Measurements from ENCODE around the gene TMEM225B.

TMEM225B gene

DNA sequence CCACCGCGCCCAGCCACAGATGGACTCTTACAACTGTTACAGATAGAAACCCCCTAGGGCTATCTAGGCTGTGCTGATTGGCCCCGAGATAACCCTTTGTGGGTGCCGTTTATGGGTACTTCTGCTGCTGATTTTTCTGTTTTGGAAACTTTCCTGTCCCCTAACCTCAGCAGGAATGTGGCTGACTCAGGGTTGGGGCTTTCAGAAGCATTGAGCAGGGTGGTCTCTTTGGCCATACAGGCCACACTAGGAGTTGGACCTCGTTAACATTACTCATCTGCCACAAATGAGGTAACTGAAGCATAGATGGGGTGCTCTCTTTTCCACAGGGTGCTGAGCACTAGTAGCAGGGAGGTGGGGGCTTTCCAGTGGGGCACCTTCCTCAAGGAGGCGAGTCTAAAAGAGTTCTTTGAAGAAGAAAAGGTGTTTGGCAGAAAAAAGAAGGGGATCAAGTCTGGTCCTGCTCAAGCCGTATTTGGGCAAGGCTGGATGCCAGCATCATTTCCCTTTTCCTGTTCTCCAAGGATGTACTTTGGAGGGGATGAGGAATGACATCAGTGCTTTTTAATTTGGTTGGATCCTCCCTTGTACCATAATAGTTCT, 25.1 kb downstream of the TMEM225B start:
- Histone ChIP-seq H3K36me3 (ENCODE audit: control insufficient read depth in 2 of 2, insufficient read depth in 1 of 2, low read length in 2 of 2) (peaks cover 56 to 98% of the 10 kb centered on the region in 2 experiments), H3K4me1 (ENCODE audit: control insufficient read depth, insufficient read depth, low read length) (no peaks in the 10 kb centered on the region), H3K9me3 (ENCODE audit: control insufficient read depth, insufficient read depth, low read depth, low read length) (no peaks in the 10 kb centered on the region), H3K27ac (ENCODE audit: extremely low read depth, low read depth, low read length) (no peak overlapping the region), H3K4me3 (ENCODE audit: low read depth, low read length) (no peak overlapping the region)
- POLR2A ChIA-PET, result no interaction called here
- TF ChIP-seq ZNF596 (tag by site-specific recombination; IDR thresholded peaks at IDR 0.05) (no peak), ZBTB8A (tag by site-specific recombination; IDR thresholded peaks at IDR 0.05) (no peak), ZNF670 (tag by site-specific recombination; IDR thresholded peaks at IDR 0.05; ENCODE audit: low read depth) (no peak), OVOL3 (tag by site-specific recombination; IDR thresholded peaks at IDR 0.05) (no peak), ZNF155 (tag by site-specific recombination; IDR thresholded peaks at IDR 0.05) (no peak), ZBTB7A (tag by site-specific recombination; IDR thresholded peaks at IDR 0.05; ENCODE audit: low read depth) (no peak), SP7 (tag by site-specific recombination; IDR thresholded peaks at IDR 0.05) (no peak)
- TF ChIP-seq, protein P1, sequence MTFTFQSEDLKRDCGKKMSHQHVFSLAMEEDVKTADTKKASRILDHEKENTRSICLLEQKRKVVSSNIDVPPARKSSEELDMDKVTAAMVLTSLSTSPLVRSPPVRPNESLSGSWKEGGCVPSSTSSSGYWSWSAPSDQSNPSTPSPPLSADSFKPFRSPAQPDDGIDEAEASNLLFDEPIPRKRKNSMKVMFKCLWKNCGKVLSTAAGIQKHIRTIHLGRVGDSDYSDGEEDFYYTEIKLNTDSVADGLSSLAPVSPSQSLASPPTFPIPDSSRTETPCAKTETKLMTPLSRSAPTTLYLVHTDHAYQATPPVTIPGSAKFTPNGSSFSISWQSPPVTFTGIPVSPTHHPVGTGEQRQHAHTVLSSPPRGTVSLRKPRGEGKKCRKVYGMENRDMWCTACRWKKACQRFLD (tag by site-specific recombination; IDR thresholded peaks at IDR 0.05), result no peak
- CTCF ChIA-PET, result no interaction called here

DNA sequence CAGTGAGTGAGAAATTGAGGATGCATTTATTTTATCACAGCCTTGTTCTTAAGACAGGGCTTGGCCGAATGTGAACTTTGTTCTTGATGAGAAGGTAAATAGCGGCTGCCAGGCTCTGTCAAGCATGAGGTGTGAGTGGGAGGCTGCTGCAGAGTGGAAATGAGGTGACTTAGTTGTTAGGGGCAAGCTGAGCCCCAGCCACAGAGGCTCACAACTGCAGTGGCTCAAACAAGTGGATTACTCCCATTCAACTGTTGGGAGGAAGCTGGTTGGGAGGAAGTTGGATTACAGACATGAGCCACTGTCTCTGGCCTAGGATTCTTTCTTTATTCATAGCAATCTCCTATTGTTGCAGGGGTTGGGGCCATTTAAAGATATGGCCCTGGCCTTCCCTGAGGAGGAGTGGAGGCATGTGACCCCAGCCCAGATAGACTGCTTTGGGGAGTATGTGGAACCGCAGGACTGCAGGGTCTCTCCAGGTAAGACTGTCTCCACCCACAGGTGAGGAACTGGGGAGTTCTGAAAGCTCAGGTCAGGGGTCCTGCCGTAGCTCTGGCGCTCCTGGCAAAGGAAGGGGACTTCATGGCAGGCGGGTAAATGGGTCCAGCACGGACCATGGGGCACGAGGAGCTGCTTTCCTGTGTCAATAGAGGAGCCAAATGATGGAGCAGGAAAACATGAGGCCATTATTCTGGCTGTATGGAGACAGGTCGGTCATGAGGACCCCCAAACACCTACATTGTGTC, 25.8 kb downstream of the TMEM225B start:
- TF ChIP-seq ZNF521 (tag by site-specific recombination; IDR thresholded peaks at IDR 0.05) (no peak), ZNF623 (tag by site-specific recombination; IDR thresholded peaks at IDR 0.05) (no peak)
- TF ChIP-seq, protein P2, sequence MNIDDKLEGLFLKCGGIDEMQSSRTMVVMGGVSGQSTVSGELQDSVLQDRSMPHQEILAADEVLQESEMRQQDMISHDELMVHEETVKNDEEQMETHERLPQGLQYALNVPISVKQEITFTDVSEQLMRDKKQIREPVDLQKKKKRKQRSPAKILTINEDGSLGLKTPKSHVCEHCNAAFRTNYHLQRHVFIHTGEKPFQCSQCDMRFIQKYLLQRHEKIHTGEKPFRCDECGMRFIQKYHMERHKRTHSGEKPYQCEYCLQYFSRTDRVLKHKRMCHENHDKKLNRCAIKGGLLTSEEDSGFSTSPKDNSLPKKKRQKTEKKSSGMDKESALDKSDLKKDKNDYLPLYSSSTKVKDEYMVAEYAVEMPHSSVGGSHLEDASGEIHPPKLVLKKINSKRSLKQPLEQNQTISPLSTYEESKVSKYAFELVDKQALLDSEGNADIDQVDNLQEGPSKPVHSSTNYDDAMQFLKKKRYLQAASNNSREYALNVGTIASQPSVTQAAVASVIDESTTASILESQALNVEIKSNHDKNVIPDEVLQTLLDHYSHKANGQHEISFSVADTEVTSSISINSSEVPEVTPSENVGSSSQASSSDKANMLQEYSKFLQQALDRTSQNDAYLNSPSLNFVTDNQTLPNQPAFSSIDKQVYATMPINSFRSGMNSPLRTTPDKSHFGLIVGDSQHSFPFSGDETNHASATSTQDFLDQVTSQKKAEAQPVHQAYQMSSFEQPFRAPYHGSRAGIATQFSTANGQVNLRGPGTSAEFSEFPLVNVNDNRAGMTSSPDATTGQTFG (tag by site-specific recombination; IDR thresholded peaks at IDR 0.05; ENCODE audit: borderline replicate concordance), result no peak
- peaks cover 60 to 98% of the 10 kb centered on the region in 2 experiments for H3K36me3 ChIP-seq (ENCODE audit: control insufficient read depth in 2 of 2, insufficient read depth in 1 of 2, low read length in 2 of 2)
- no peak overlapping the region for H3K4me3 ChIP-seq (ENCODE audit: low read depth, low read length)
- H3K9me3 ChIP-seq (ENCODE audit: control insufficient read depth, insufficient read depth, low read depth, low read length), result no peaks in the 10 kb centered on the region
- no peak overlapping the region for H3K27ac ChIP-seq (ENCODE audit: extremely low read depth, low read depth, low read length)
- CTCF ChIA-PET, result no interaction called here
- H3K4me1 ChIP-seq (ENCODE audit: control insufficient read depth, insufficient read depth, low read length), result no peaks in the 10 kb centered on the region
- POLR2A ChIA-PET, result no interaction called here

DNA sequence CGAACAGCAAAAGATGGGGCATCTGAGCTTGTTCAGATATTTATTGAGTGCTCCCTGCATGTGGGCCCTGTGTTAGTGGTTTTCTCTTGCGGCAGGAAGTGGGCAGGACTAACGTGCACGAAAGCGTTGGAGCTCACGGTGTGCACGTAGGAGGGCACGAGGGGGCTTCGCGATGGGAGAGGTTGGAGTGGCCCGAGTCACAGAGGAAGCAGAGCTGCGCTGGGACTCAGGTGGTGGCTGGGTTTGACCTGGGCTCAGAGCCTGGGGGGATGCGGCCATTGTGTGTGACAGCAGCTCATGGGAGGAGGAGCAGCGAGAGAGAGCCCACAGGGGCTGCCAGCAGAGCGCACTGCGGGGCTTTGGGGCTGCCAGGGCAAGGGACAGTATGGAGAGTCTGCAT, 26.4 kb downstream of the TMEM225B start:
- H3K4me1 ChIP-seq (ENCODE audit: control insufficient read depth, insufficient read depth, low read length), result no peaks in the 10 kb centered on the region
- ChIA-PET CTCF (no interaction called here), POLR2A (no interaction called here)
- no peak overlapping the region for H3K4me3 ChIP-seq (ENCODE audit: low read depth, low read length)
- no peaks in the 10 kb centered on the region for H3K9me3 ChIP-seq (ENCODE audit: control insufficient read depth, insufficient read depth, low read depth, low read length)
- peaks cover 58 to 98% of the 10 kb centered on the region in 2 experiments for H3K36me3 ChIP-seq (ENCODE audit: control insufficient read depth in 2 of 2, insufficient read depth in 1 of 2, low read length in 2 of 2)
- no peak overlapping the region for H3K27ac ChIP-seq (ENCODE audit: extremely low read depth, low read depth, low read length)
- TF ChIP-seq KLF1 (tag by site-specific recombination; IDR thresholded peaks at IDR 0.05) (no peak), ZNF19 (tag by site-specific recombination; IDR thresholded peaks at IDR 0.05; ENCODE audit: low read depth) (no peak), ZNF76 (tag by site-specific recombination; IDR thresholded peaks at IDR 0.05; ENCODE audit: borderline replicate concordance, low read depth) (no peak), SCRT2 (tag by site-specific recombination; IDR thresholded peaks at IDR 0.05) (no peak), ZSCAN23 (tag by site-specific recombination; IDR thresholded peaks at IDR 0.05) (no peak), ZNF140 (tag by site-specific recombination; IDR thresholded peaks at IDR 0.05) (no peak), ZBTB20 (tag by site-specific recombination; IDR thresholded peaks at IDR 0.05) (no peak), ZFP41 (tag by site-specific recombination; IDR thresholded peaks at IDR 0.05; ENCODE audit: borderline replicate concordance) (no peak), ZNF544 (tag by site-specific recombination; IDR thresholded peaks at IDR 0.05) (no peak)
- TF ChIP-seq, protein P3, sequence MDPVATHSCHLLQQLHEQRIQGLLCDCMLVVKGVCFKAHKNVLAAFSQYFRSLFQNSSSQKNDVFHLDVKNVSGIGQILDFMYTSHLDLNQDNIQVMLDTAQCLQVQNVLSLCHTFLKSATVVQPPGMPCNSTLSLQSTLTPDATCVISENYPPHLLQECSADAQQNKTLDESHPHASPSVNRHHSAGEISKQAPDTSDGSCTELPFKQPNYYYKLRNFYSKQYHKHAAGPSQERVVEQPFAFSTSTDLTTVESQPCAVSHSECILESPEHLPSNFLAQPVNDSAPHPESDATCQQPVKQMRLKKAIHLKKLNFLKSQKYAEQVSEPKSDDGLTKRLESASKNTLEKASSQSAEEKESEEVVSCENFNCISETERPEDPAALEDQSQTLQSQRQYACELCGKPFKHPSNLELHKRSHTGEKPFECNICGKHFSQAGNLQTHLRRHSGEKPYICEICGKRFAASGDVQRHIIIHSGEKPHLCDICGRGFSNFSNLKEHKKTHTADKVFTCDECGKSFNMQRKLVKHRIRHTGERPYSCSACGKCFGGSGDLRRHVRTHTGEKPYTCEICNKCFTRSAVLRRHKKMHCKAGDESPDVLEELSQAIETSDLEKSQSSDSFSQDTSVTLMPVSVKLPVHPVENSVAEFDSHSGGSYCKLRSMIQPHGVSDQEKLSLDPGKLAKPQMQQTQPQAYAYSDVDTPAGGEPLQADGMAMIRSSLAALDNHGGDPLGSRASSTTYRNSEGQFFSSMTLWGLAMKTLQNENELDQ (tag by site-specific recombination; IDR thresholded peaks at IDR 0.05; ENCODE audit: low read depth), result no peak
- TF ChIP-seq, protein P4, sequence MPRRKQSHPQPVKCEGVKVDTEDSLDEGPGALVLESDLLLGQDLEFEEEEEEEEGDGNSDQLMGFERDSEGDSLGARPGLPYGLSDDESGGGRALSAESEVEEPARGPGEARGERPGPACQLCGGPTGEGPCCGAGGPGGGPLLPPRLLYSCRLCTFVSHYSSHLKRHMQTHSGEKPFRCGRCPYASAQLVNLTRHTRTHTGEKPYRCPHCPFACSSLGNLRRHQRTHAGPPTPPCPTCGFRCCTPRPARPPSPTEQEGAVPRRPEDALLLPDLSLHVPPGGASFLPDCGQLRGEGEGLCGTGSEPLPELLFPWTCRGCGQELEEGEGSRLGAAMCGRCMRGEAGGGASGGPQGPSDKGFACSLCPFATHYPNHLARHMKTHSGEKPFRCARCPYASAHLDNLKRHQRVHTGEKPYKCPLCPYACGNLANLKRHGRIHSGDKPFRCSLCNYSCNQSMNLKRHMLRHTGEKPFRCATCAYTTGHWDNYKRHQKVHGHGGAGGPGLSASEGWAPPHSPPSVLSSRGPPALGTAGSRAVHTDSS (tag by site-specific recombination; IDR thresholded peaks at IDR 0.05), result no peak
- TF ChIP-seq, protein P5, sequence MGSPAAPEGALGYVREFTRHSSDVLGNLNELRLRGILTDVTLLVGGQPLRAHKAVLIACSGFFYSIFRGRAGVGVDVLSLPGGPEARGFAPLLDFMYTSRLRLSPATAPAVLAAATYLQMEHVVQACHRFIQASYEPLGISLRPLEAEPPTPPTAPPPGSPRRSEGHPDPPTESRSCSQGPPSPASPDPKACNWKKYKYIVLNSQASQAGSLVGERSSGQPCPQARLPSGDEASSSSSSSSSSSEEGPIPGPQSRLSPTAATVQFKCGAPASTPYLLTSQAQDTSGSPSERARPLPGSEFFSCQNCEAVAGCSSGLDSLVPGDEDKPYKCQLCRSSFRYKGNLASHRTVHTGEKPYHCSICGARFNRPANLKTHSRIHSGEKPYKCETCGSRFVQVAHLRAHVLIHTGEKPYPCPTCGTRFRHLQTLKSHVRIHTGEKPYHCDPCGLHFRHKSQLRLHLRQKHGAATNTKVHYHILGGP (tag by site-specific recombination; IDR thresholded peaks at IDR 0.05), result no peak

Data from HEK293 (cell line).